C4-2B (cell line): ENCODE data around the gene CAMTA1.

Experiments
- ZFX ChIP-seq: fragments of 450-650 bp; IDR thresholded peaks from 2 replicates; pipeline ENCODE4 v1.6.1; 2017
- TF ChIP-seq, protein P1 (sequence below): fragments of 450-650 bp; conservative IDR thresholded peaks from 2 replicates; pipeline ENCODE4 v1.5.1; 2017; ENCODE audit warnings: mild to moderate bottlenecking

DNA sequence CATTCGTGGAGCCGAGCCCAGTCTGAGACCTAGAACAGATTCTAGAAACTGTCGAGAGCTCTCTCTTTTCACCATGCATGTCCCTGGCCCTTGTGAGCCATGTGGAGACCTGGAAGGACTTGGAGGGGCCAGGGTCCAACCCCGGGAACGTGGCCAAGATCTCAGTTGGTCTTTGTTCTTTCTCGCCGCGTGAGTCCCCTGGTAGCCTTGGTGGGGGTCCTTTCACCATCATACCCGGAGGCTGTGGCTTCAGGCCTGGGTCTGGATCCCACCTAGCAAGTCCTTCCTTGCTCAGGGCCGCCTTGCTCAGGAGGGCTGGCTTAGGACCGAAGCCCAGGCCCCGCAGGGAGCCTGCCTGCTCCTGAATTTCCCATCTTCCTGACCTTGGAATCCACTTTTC is 168.0 kb downstream of the CAMTA1 start:
- TF ChIP-seq, protein P1, sequence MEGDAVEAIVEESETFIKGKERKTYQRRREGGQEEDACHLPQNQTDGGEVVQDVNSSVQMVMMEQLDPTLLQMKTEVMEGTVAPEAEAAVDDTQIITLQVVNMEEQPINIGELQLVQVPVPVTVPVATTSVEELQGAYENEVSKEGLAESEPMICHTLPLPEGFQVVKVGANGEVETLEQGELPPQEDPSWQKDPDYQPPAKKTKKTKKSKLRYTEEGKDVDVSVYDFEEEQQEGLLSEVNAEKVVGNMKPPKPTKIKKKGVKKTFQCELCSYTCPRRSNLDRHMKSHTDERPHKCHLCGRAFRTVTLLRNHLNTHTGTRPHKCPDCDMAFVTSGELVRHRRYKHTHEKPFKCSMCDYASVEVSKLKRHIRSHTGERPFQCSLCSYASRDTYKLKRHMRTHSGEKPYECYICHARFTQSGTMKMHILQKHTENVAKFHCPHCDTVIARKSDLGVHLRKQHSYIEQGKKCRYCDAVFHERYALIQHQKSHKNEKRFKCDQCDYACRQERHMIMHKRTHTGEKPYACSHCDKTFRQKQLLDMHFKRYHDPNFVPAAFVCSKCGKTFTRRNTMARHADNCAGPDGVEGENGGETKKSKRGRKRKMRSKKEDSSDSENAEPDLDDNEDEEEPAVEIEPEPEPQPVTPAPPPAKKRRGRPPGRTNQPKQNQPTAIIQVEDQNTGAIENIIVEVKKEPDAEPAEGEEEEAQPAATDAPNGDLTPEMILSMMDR, result no peak
- TF ChIP-seq ZFX, result no peak
